ENCODE measurements around the gene BAZ2A.
"Not testable (repeated sequence)": the region's sequence is repeated elsewhere in the genome, so short reads cannot be mapped to it uniquely, and the experiment has no call there.

Gene BAZ2A

DNA sequence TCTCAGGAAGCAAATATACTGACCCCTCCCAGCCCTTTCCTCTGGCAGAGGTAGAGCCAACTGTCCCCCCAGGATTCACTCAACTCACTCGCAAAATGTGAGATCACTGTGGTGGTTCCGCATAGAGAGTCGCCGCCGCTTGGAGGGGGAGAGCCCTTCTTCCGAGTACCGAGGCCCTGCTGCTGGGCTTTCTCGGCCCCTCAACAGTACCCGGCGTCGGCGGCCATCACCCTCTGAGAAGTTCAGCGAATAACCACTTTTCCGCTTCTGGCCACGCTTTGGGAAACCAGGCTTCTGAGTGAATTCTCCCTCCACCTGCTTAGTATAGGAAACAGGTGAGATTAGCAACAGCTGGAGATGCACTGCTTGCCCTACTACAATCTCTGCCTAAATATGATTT, 31.1 kb downstream of the BAZ2A start:
- DNase-seq (ENCODE audit: low read depth): no peak

DNA sequence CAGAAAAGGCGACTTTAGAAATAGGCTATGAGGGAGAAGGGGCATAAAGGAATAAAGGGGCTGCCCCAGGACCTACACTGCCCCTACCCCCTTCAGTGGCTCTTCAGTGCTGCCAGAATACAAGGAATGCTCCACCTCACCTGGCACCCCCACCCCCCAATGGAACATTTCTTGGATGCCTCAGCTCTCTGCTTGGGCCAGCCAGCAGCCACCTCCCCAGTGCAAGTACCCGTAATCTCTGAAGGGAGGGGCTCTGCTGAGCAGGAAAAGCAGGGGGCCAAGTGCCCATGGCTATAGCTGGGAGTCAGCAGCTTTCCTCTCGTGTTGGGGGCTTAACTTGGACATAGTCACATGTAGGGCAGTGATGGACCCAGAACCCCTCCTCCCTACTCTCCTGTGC, 33.3 kb downstream of the BAZ2A start:
- no peak for DNase-seq (ENCODE audit: low read depth)

DNA sequence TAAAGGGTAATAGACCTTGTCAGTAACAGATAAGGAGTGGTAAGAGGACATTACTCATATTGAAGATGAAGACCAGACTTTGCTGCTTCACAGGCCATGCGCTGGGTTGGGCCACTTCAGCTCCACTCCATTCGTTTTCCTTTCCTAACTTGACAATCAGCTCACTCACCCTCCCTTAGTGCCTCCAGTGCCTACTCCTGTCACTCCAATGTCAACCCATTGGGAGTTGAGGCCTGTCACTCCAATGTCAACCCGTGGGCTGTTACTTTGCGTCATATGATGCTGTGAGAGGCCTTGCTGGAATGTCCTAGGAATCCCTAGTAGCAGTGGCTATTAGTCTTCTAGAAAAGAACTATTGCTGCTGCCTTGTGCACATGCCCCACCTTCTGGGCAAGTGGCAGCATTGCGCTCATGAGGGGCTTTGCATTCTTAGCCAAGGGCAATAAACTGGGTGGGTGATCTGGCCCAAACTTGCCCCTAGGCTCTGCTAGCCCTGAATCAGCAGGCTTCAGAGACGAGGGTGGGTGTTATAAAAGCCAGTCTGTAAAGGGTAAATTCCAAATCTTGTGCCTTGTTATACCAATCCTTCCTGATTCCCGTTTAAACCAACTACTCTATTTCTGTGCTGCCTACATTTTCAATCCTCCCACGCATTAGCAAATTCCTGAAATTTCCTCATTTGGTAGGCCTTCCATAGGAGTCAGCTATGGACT, 36.1 kb downstream of the BAZ2A start:
- peak; percentile 51 for DNase-seq (ENCODE audit: low read depth)

- no peak for DNase-seq (ENCODE audit: low read depth)
These were observed 38.2 kb downstream of the BAZ2A start for GRCh38 chr12:56591961-56592360.

DNA sequence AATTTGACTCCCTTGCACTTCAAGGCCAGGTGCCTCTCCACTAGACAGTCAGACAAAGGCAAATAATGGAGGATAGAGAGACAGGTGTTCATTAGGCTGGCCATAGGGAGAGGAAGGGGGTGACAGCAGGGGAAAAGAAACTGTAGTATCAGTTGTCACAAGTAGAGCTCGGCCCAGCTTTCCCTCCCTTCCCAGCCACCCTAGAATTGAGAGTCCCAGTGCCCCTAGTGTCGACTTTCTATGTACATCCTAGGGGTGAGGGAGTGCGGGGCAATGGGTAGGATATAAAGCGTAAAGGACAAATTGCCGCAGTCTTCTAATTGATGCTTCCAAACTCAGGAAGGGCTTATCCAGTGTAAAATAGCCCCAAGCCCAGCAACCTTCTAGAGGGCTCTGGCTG, 39.0 kb downstream of the BAZ2A start:
- no peak for DNase-seq (ENCODE audit: low read depth)

GRCh38 chr12:56590237-56590830, 39.8 kb downstream of the BAZ2A start:
- no peak for DNase-seq (ENCODE audit: low read depth)

DNA sequence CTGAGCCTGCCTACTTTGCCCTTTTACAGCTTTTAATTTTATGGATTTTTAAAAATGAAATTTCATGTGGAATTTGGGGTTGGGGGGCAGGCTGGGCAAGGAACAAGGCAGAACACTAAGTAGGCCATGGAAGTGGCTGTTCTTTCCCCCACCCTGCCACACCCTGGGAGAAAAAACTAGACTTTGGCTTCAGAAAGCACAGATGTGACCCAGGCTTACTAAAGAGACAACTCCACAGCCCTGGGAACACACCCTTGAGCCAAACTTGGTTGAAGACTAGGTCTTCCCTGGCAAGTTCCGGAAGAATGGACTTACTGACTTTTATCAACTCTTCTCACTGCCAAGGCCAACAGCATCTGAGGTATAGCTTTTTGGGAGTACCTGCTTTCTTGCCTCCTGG, 40.3 kb downstream of the BAZ2A start:
- DNase-seq (ENCODE audit: low read depth): no peak

DNA sequence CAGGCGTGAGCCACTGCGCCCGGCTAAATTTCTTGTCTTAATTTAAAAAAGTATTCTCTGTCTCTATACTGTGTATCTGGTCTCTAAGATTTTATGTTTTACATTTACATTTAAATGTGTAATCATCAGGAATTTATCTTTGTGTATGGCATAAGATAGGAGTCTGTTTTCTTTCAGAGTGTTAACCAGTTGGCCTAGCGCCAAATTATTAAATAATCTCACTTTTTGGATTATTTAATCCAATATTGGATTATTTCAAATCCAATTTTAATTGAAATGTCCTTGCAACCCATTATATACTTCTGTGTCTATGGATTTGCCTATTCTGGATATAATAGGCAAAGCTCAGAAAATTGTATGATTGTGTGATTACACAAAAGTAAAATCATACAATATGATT, 45.0 kb downstream of the BAZ2A start:
- no peak for DNase-seq (ENCODE audit: low read depth)

DNA sequence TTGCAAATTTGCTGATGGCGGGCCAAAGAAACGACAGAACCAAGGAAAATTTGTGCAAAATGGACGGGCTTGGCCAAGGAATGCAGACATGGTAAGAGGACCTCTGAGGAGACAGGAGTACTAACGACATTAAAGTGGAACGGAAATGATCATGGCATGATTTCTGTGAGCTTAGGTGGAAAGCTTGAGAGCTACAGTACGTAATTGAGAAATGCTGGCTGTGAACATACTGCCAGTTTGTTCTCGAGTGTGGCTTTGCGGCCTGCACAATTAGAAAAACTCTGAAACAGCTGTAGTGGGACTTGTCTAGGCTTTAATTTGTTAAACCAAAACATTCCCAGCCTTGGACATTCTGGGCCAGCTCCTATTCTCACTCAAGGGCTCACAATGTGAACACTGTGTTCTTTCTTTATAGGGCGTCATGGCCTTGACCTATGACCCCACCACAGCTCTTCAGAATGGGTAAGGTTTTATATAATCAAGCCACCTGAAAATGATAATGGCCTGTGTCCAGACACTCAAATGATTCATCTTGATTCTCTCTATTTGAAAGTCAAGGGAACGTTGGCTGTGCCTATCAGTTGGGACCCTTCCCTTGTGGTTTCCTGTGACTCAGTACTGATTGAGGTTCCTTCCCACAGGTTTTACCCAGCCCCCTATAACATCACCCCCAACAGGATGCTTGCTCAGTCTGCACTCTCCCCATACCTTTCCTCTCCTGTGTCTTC, 48.5 kb downstream of the BAZ2A start:
- DNase-seq (ENCODE audit: low read depth): no peak

DNA sequence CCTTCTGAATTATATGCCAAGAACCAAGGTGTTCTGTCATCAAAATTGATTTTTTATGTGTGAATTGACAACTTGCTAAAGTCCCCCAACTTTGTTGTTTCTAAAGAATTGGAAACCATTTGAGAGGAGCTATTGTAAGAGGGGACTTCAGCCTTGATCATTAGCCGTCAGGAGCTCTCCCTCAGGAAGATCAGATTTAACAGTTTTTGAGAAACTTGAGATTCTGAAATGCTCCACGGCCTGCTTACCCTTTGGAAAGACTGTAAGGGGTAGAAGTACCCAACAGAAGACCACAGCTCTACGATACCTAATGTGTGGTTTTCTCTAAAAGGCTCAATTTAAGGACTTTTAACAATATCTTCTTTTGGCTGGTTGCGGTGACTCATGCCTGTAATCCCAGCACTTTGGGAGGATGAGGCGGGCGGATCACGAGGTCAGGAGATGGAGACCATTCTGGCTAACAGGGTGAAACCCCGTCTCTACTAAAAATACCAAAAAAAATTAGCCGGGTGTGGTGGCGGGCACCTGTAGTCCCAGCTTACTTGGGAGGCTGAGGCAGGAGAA, 51.1 kb downstream of the BAZ2A start:
- no peak for DNase-seq (ENCODE audit: low read depth)

DNA sequence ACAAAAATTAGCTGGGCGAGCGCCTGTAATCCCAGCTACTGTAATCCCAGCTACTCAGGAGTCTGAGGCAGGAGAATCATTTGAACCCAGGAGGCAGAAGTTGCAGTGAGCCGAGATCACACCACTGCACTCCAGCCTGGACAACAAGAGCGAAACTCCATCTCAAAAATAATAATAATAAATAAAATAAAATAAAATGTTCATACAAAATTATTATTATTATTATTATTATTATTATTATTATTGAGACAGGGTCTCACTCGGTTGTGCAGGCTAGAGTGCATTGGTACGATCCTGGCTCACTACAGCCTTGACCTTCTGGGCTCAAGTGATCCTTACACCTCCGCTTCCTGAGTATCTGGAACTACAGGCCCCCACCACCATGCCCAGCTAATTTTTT, 52.9 kb downstream of the BAZ2A start:
- not testable (repeated sequence) for DNase-seq (ENCODE audit: low read depth)

- DNase-seq (ENCODE audit: low read depth): no peak
These were observed 55.9 kb downstream of the BAZ2A start for GRCh38 chr12:56574210-56574609.

- no peak for DNase-seq (ENCODE audit: low read depth)
These were observed 57.8 kb downstream of the BAZ2A start for GRCh38 chr12:56572288-56572687.

DNA sequence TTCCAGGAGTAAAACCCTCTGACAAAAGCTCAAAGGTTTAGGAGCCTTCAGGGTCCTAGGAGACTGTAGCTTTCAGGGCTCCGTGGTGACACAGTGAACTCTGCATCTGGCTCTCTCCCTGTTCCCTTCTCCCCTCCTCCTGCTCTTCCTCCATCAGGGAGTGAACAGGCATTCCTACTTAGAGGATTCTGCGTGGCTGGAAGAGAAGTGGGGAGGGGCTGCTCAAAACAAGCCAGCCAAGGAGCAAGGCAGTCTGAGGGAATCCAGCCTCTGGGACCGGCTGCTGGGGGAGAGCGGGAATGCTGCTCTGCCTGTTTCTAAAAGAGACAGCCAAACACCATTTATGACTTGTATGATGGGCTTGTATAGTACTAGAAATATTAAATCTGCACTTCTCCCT, 59.0 kb downstream of the BAZ2A start:
- DNase-seq (ENCODE audit: low read depth): no peak

GRCh38 chr12:56568146-56568545, 62.0 kb downstream of the BAZ2A start:
- no peak for DNase-seq (ENCODE audit: low read depth)

DNA sequence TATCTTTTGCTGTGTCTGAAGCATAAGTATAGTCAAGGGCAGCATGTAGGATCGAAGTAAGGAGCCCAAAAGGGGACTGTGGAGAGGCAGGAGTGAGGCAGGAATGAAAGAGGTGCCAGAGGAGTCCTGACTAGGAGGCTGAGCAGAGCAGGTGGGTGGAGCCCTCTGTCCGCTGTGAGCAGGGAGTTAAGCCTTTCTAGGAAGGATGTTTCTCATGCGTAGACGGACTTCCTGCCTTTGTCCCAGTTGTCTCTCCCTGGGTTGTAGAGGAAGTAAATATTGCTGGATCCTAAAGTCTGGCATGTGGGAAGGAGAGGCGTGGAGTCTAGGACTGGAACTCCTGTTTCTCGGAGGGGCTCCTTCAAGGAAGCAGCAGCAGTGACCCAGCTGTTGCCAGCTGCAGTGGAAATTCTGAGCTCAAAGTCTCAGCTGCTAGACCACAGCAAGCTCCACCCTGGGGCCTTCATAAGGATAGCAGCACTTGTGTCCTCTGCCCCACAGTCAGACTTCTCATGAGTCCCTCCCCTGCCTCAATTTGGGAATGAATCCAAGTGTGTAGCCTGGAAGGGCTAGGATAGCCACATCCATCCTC, 64.5 kb downstream of the BAZ2A start:
- DNase-seq (ENCODE audit: low read depth): peak; percentile 9

GRCh38 chr12:56551070-56551469, 79.1 kb downstream of the BAZ2A start:
- DNase-seq (ENCODE audit: low read depth): no peak

- DNase-seq (ENCODE audit: low read depth): no peak
These were observed 83.4 kb downstream of the BAZ2A start for GRCh38 chr12:56546680-56547079.
